HEK293T (cell line): ENCODE measurements around the gene PPFIBP1.
"Not testable (repeated sequence)": the region's sequence is repeated elsewhere in the genome, so short reads cannot be mapped to it uniquely, and the experiment has no call there.

Experiments used
- ARNT ChIP-seq: fragments of 450-650 bp; IDR thresholded peaks from 2 replicates; pipeline ENCODE4 v1.6.1; 2017; ENCODE audit warnings: mild to moderate bottlenecking
- BHLHE40 ChIP-seq: fragments of 450-650 bp; IDR thresholded peaks from 2 replicates; pipeline ENCODE4 v1.6.1; 2016; ENCODE audit warnings: mild to moderate bottlenecking, moderate library complexity, borderline replicate concordance
- CTBP1 ChIP-seq: fragments of 450-650 bp; IDR thresholded peaks from 2 replicates; pipeline ENCODE4 v1.6.1; 2016; ENCODE audit warnings: borderline replicate concordance
- ELF4 ChIP-seq: fragments of 450-650 bp; IDR thresholded peaks from 2 replicates; pipeline ENCODE4 v1.6.1; 2017; ENCODE audit warnings: antibody characterized with exemption
- FOXA1 ChIP-seq: fragments of 450-650 bp; IDR thresholded peaks from 2 replicates; pipeline ENCODE4 v1.6.1; 2016; ENCODE audit warnings: mild to moderate bottlenecking
- FOXK2 ChIP-seq: fragments of 450-650 bp; IDR thresholded peaks from 2 replicates; pipeline ENCODE4 v1.6.1; 2016; ENCODE audit warnings: mild to moderate bottlenecking
- FOXM1 ChIP-seq: fragments of 450-650 bp; IDR thresholded peaks from 2 replicates; pipeline ENCODE4 v1.6.1; 2017; ENCODE audit warnings: mild to moderate bottlenecking, borderline replicate concordance
- NFRKB ChIP-seq: fragments of 450-650 bp; IDR thresholded peaks from 2 replicates; pipeline ENCODE4 v1.6.1; 2016; ENCODE audit warnings: mild to moderate bottlenecking, moderate library complexity
- PKNOX1 ChIP-seq: fragments of 450-650 bp; IDR thresholded peaks from 2 replicates; pipeline ENCODE4 v1.6.1; 2016
- SP1 ChIP-seq: fragments of 450-650 bp; IDR thresholded peaks from 2 replicates; pipeline ENCODE4 v1.6.1; 2017
- SUZ12 ChIP-seq: fragments of 450-650 bp; IDR thresholded peaks from 2 replicates; pipeline ENCODE4 v1.6.1; 2016; ENCODE audit warnings: mild to moderate bottlenecking
- TARDBP ChIP-seq: fragments of 450-650 bp; IDR thresholded peaks from 2 replicates; pipeline ENCODE4 v1.6.1; 2016
- ZNF384 ChIP-seq: fragments of 450-650 bp; IDR thresholded peaks from 2 replicates; pipeline ENCODE4 v1.6.1; 2016

- not testable (repeated sequence) for TF ChIP-seq ZNF384, FOXA1, FOXK2, SP1, ELF4, PKNOX1, SUZ12, BHLHE40, FOXM1, ARNT, CTBP1, NFRKB, TARDBP
These were observed 20.9 kb downstream of the PPFIBP1 start for GRCh38 chr12:27544858-27545257.
